Embryonic facial prominence (tissue), 1 donor: ENCODE data around the gene PLXND1.
"Not testable (repeated sequence)": the region's sequence is repeated elsewhere in the genome, so short reads cannot be mapped to it uniquely, and the experiment has no call there.

Experiments used
- DNase-seq: peaks from one replicate; pipeline ENCODE4 v3.0.0-alpha.2; 2016; ENCODE audit errors: extremely low spot score

The PLXND1 gene

GRCh38 chr3:129606636-129607390 is at the start of gene PLXND1:
Gene PLXND1, minus strand, starts transcription at chr3:129606676. Its CDS starts 37 bp downstream, at chr3:129606639.
- DNase-seq = no peak

- no peak for DNase-seq
Measured at GRCh38 chr3:129655291-129655700, 48.8 kb upstream of the PLXND1 start.

GRCh38 chr3:129654131-129654530 is 47.7 kb upstream of the PLXND1 start:
- no peak for DNase-seq

GRCh38 chr3:129653019-129653418 is 46.5 kb upstream of the PLXND1 start:
- no peak for DNase-seq

GRCh38 chr3:129651435-129652202 is 45.1 kb upstream of the PLXND1 start:
- no peak for DNase-seq

- DNase-seq = peak; percentile 55
Measured at GRCh38 chr3:129650256-129650872, 43.9 kb upstream of the PLXND1 start.

GRCh38 chr3:129648391-129648790 is 41.9 kb upstream of the PLXND1 start:
- DNase-seq = no peak

- no peak for DNase-seq
Measured at GRCh38 chr3:129645286-129645685, 38.8 kb upstream of the PLXND1 start.

GRCh38 chr3:129644836-129645235 is 38.4 kb upstream of the PLXND1 start:
- no peak for DNase-seq

GRCh38 chr3:129641567-129642260 is 35.2 kb upstream of the PLXND1 start:
- not testable (repeated sequence) for DNase-seq

GRCh38 chr3:129640985-129641384 is 34.5 kb upstream of the PLXND1 start:
- DNase-seq = not testable (repeated sequence)

- no peak for DNase-seq
Measured at GRCh38 chr3:129638481-129638880, 32.0 kb upstream of the PLXND1 start.

GRCh38 chr3:129636082-129636481 is 29.6 kb upstream of the PLXND1 start:
- DNase-seq = no peak

- DNase-seq = no peak
Measured at GRCh38 chr3:129635656-129636055, 29.2 kb upstream of the PLXND1 start.

- DNase-seq = no peak
Measured at GRCh38 chr3:129633751-129634481, 27.4 kb upstream of the PLXND1 start.

GRCh38 chr3:129632977-129633376 is 26.5 kb upstream of the PLXND1 start:
- DNase-seq = no peak

- no peak for DNase-seq
Measured at GRCh38 chr3:129632556-129632955, 26.1 kb upstream of the PLXND1 start.

- no peak for DNase-seq
Measured at GRCh38 chr3:129632056-129632455, 25.6 kb upstream of the PLXND1 start.

GRCh38 chr3:129629011-129629410 is 22.5 kb upstream of the PLXND1 start:
- no peak for DNase-seq

- DNase-seq = no peak
Measured at GRCh38 chr3:129628169-129628522, 21.7 kb upstream of the PLXND1 start.
